GM08714 (cell line): ENCODE measurements around the gene AGRP.

Source experiments
- H3K4me3 ChIP-seq: fragments of 200-500 bp; sonication (Bioruptor generic); 2 replicates; pipeline ENCODE4 v1.5.1; 2014; ENCODE audit warnings: mild to moderate bottlenecking, low read length, inconsistent platforms
- ZNF274 ChIP-seq: IDR thresholded peaks from 2 replicates; pipeline ENCODE4 v1.6.1; 2012; ENCODE audit warnings: mild to moderate bottlenecking, low read depth, low read length

AGRP gene

GRCh38 chr16:67447508-67448076 is 35.8 kb downstream of the AGRP start:
- TF ChIP-seq ZNF274, result no peak
- no peak overlapping the region for H3K4me3 ChIP-seq

- no peak for TF ChIP-seq ZNF274
- no peak overlapping the region for H3K4me3 ChIP-seq
Observed at GRCh38 chr16:67446968-67447507, 36.3 kb downstream of the AGRP start.

- TF ChIP-seq ZNF274, result no peak
- no peak overlapping the region for H3K4me3 ChIP-seq
Observed at GRCh38 chr16:67445913-67446907, 37.1 kb downstream of the AGRP start.

GRCh38 chr16:67445441-67445912 is 37.9 kb downstream of the AGRP start:
- TF ChIP-seq ZNF274, result no peak

GRCh38 chr16:67445126-67445426 is 38.3 kb downstream of the AGRP start:
- TF ChIP-seq ZNF274, result no peak

More at GRCh38 chr16:67445441-67445912, 37.9 kb downstream of the AGRP start:
- no peak overlapping the region for H3K4me3 ChIP-seq

GRCh38 chr16:67444259-67445125 is 38.9 kb downstream of the AGRP start:
- no peak overlapping the region for H3K4me3 ChIP-seq
- no peak for TF ChIP-seq ZNF274

More at GRCh38 chr16:67445126-67445426, 38.3 kb downstream of the AGRP start:
- H3K4me3 ChIP-seq, result no peak overlapping the region

GRCh38 chr16:67443265-67443664 is 40.1 kb downstream of the AGRP start:
- TF ChIP-seq ZNF274, result no peak
- no peak overlapping the region for H3K4me3 ChIP-seq

GRCh38 chr16:67442581-67443255 is 40.6 kb downstream of the AGRP start:
- no peak overlapping the region for H3K4me3 ChIP-seq
- no peak for TF ChIP-seq ZNF274

GRCh38 chr16:67441907-67442306 is 41.4 kb downstream of the AGRP start:
- no peak overlapping the region for H3K4me3 ChIP-seq
- TF ChIP-seq ZNF274, result no peak

GRCh38 chr16:67441271-67441753 is 42.0 kb downstream of the AGRP start:
- no peak for TF ChIP-seq ZNF274
- H3K4me3 ChIP-seq, result no peak overlapping the region

GRCh38 chr16:67438824-67439393 is 44.4 kb downstream of the AGRP start:
- H3K4me3 ChIP-seq, result no peak overlapping the region
- TF ChIP-seq ZNF274, result no peak

- H3K4me3 ChIP-seq, result no peak overlapping the region
- no peak for TF ChIP-seq ZNF274
Observed at GRCh38 chr16:67438098-67438791, 45.1 kb downstream of the AGRP start.
